ENCODE data around the gene FAM107B.
A peak's percentile ranks its signal among the peaks of the same experiment; 100 is the strongest.

Gene FAM107B

DNA sequence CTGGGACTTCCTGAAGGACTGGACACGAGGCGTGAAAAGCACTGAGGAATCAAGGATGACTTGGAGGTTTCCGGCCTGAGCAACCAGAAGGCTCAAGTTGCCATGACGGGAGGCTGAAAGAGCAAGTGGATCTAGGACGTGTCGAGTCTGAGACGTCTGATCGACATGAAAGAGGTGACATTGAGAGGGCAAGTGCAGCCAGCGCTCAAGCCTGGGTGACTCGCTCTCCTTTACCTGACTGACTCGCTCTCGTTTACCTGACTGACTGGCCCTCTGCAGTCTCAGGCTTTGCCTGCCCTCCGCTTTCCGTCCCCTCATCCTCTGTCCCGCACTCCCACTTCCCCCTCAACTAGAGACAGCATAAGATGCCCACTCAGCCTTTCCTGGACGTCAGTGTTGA, 241.4 kb downstream of the FAM107B start:
- POLR2A ChIA-PET: no interaction called here
- Histone ChIP-seq H3K36me3 (ENCODE audit: control insufficient read depth in 2 of 2, insufficient read depth in 1 of 2, low read length in 2 of 2) (peaks cover 0 to 11% of the 10 kb centered on the region in 2 experiments; a peak in 2 of 3 replicates), H3K27ac (ENCODE audit: extremely low read depth, low read depth, low read length) (no peak overlapping the region), H3K4me1 (ENCODE audit: control insufficient read depth, insufficient read depth, low read length) (no peaks in the 10 kb centered on the region), H3K9me3 (ENCODE audit: control insufficient read depth, insufficient read depth, low read depth, low read length) (no peaks in the 10 kb centered on the region), H3K4me3 (ENCODE audit: low read depth, low read length) (no peak overlapping the region)
- CTCF ChIA-PET: no interaction called here
- TF ChIP-seq ZNF529 (tag by site-specific recombination; IDR thresholded peaks at IDR 0.05; ENCODE audit: insufficient replicate concordance): no peak
- TF ChIP-seq ZBTB48 (tag by site-specific recombination; IDR thresholded peaks at IDR 0.05): no peak
- TF ChIP-seq ZNF121 (tag by site-specific recombination; IDR thresholded peaks at IDR 0.05): no peak
- TF ChIP-seq ZNF843 (tag by site-specific recombination; IDR thresholded peaks at IDR 0.05): no peak
- no peak for TF ChIP-seq ZNF658 (tag by site-specific recombination; IDR thresholded peaks at IDR 0.05)
- TF ChIP-seq, protein P1, sequence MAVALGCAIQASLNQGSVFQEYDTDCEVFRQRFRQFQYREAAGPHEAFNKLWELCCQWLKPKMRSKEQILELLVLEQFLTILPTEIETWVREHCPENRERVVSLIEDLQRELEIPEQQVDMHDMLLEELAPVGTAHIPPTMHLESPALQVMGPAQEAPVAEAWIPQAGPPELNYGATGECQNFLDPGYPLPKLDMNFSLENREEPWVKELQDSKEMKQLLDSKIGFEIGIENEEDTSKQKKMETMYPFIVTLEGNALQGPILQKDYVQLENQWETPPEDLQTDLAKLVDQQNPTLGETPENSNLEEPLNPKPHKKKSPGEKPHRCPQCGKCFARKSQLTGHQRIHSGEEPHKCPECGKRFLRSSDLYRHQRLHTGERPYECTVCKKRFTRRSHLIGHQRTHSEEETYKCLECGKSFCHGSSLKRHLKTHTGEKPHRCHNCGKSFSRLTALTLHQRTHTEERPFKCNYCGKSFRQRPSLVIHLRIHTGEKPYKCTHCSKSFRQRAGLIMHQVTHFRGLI (tag by site-specific recombination; IDR thresholded peaks at IDR 0.05): no peak
- no peak for TF ChIP-seq KLF8 (tag by site-specific recombination; IDR thresholded peaks at IDR 0.05)
- no peak for TF ChIP-seq ZNF266 (tag by site-specific recombination; IDR thresholded peaks at IDR 0.05; ENCODE audit: low read depth)
- TF ChIP-seq HOXA7 (CRISPR knock-in tag; IDR thresholded peaks at IDR 0.05; ENCODE audit: borderline replicate concordance): no peak

DNA sequence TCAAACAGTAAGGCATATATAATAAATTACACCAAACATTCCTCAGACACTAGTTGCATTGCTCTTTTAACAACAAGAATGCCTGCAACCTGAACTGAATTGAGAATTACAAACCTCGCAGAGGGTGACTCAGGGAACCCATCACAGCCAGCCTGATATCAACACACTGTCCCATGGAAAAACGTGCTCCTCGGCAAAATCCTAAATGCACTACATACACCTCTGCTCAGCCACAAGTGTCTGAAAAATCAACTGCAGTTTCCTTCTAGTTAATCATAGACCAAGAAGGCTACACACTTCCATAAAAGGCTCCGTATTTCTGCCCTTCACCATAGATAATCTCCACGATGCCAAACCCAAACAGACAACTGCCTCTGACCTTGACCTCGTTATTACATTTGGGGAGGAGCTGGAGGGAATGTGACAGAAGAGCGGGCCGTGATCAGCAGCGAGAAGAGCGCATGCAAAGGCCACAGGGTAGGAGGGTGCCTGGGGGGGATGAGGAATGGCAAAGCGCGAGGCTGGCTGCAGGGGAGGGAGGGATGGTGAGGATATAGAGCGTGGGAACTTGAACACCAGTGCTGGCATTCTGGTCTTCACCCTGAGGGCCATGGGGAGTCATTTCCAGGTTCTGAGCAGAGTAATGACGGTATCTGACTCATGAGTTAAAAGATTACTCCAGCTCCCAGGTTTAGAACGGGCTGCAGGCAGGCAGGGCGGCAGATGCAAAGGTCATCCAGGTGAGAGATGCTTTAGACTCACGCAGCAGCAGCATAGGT, 242.0 kb downstream of the FAM107B start:
- Histone ChIP-seq H3K36me3 (ENCODE audit: control insufficient read depth in 2 of 2, insufficient read depth in 1 of 2, low read length in 2 of 2) (peaks cover 0 to 11% of the 10 kb centered on the region in 2 experiments), H3K9me3 (ENCODE audit: control insufficient read depth, insufficient read depth, low read depth, low read length) (no peaks in the 10 kb centered on the region), H3K4me3 (ENCODE audit: low read depth, low read length) (no peak overlapping the region), H3K4me1 (ENCODE audit: control insufficient read depth, insufficient read depth, low read length) (no peaks in the 10 kb centered on the region), H3K27ac (ENCODE audit: extremely low read depth, low read depth, low read length) (no peak overlapping the region)
- CTCF ChIA-PET: interaction anchor here (0.5 kb wide), 1 partner anchor 238 kb away, joined by 6 read pairs; no protein-coding TSS in a partner anchor
- POLR2A ChIA-PET: no interaction called here
- TF ChIP-seq OSR2 (tag by site-specific recombination; IDR thresholded peaks at IDR 0.05): no peak
- TF ChIP-seq ZEB2 (tag by site-specific recombination; IDR thresholded peaks at IDR 0.05): no peak
- TF ChIP-seq ZNF341 (tag by site-specific recombination; IDR thresholded peaks at IDR 0.05; ENCODE audit: low read depth): peak; percentile 46
- TF ChIP-seq SCRT2 (tag by site-specific recombination; IDR thresholded peaks at IDR 0.05): peak; percentile 62

DNA sequence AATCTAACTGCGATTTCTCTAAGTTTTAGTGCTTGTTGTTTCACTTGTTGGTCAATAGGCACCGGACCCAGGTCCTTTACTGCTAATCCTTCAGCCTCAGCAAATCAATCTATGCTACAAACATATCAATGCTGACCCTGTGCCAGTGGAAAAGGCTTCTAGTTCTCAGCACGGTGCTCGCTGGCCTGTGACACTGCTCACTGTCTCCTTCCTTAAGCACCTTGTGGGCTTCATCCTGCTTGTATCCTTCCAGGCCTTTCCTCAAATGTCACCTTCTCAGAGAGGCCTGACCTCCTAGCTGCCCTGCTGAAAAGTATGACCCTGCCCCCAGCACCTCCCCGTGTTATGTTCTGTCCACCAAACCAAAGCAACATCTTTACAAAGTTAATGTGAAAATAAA, 242.7 kb downstream of the FAM107B start:
- Histone ChIP-seq H3K9me3 (ENCODE audit: control insufficient read depth, insufficient read depth, low read depth, low read length) (no peaks in the 10 kb centered on the region), H3K27ac (ENCODE audit: extremely low read depth, low read depth, low read length) (no peak overlapping the region), H3K36me3 (ENCODE audit: control insufficient read depth in 2 of 2, insufficient read depth in 1 of 2, low read length in 2 of 2) (peaks cover 0 to 16% of the 10 kb centered on the region in 2 experiments), H3K4me3 (ENCODE audit: low read depth, low read length) (no peak overlapping the region), H3K4me1 (ENCODE audit: control insufficient read depth, insufficient read depth, low read length) (no peaks in the 10 kb centered on the region)
- ChIA-PET POLR2A (no interaction called here), CTCF (interaction anchor here (0.5 to 0.6 kb wide), 2 partner anchors 230 to 239 kb away, joined by 6 to 9 read pairs; no protein-coding TSS in a partner anchor)
- no peak for TF ChIP-seq ZNF707 (tag by site-specific recombination; IDR thresholded peaks at IDR 0.05)
- TF ChIP-seq ZNF548 (tag by site-specific recombination; IDR thresholded peaks at IDR 0.05): no peak
- TF ChIP-seq ZNF426 (tag by site-specific recombination; IDR thresholded peaks at IDR 0.05): no peak
- TF ChIP-seq ZFP69B (tag by site-specific recombination; IDR thresholded peaks at IDR 0.05): no peak
- no peak for TF ChIP-seq ZBTB17 (tag by site-specific recombination; IDR thresholded peaks at IDR 0.05)
- no peak for TF ChIP-seq ZNF302 (tag by site-specific recombination; IDR thresholded peaks at IDR 0.05; ENCODE audit: low read depth)
- no peak for TF ChIP-seq KLF9 (tag by site-specific recombination; IDR thresholded peaks at IDR 0.05; ENCODE audit: low read depth)
- no peak for TF ChIP-seq ZNF248 (tag by site-specific recombination; IDR thresholded peaks at IDR 0.05)
- no peak for TF ChIP-seq BCL11A (tag by site-specific recombination; IDR thresholded peaks at IDR 0.05; ENCODE audit: low read depth)
- TF ChIP-seq ZNF560 (tag by site-specific recombination; IDR thresholded peaks at IDR 0.05; ENCODE audit: borderline replicate concordance): no peak
- no peak for TF ChIP-seq SP2 (tag by site-specific recombination; IDR thresholded peaks at IDR 0.05)
- TF ChIP-seq SALL2 (tag by site-specific recombination; IDR thresholded peaks at IDR 0.05; ENCODE audit: borderline replicate concordance): no peak
- no peak for TF ChIP-seq HOXA7 (CRISPR knock-in tag; IDR thresholded peaks at IDR 0.05; ENCODE audit: borderline replicate concordance)
- TF ChIP-seq ZNF335 (tag by site-specific recombination; conservative IDR thresholded peaks at IDR 0.05): no peak
- TF ChIP-seq ZNF48 (tag by site-specific recombination; IDR thresholded peaks at IDR 0.05): no peak
- TF ChIP-seq, protein P2, sequence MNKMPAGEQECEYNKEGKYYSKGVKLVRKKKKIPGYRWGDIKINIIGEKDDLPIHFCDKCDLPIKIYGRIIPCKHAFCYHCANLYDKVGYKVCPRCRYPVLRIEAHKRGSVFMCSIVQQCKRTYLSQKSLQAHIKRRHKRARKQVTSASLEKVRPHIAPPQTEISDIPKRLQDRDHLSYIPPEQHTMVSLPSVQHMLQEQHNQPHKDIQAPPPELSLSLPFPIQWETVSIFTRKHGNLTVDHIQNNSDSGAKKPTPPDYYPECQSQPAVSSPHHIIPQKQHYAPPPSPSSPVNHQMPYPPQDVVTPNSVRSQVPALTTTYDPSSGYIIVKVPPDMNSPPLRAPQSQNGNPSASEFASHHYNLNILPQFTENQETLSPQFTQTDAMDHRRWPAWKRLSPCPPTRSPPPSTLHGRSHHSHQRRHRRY (tag by site-specific recombination; IDR thresholded peaks at IDR 0.05): no peak

All from HEK293 (cell line).